ENCODE results near the gene SP100. TPM values are rescaled to one million over a fixed set of nuclear protein-coding genes. Genes with fewer than 3 reads are reported as not detected.

SP100 gene
- total and polyA plus RNA-seq, 3 donors from 2014 or later: 15.2 to 43.7 (median 26.8) TPM

- H3K4me1 ChIP-seq: no peaks in the 10 kb centered on the region
- no peak overlapping the region for H3K4me3 ChIP-seq
- H3K27me3 ChIP-seq: no peaks in the 10 kb centered on the region
- TF ChIP-seq POLR2A (IDR thresholded peaks at IDR 0.05): no peak
- TF ChIP-seq, protein P1, sequence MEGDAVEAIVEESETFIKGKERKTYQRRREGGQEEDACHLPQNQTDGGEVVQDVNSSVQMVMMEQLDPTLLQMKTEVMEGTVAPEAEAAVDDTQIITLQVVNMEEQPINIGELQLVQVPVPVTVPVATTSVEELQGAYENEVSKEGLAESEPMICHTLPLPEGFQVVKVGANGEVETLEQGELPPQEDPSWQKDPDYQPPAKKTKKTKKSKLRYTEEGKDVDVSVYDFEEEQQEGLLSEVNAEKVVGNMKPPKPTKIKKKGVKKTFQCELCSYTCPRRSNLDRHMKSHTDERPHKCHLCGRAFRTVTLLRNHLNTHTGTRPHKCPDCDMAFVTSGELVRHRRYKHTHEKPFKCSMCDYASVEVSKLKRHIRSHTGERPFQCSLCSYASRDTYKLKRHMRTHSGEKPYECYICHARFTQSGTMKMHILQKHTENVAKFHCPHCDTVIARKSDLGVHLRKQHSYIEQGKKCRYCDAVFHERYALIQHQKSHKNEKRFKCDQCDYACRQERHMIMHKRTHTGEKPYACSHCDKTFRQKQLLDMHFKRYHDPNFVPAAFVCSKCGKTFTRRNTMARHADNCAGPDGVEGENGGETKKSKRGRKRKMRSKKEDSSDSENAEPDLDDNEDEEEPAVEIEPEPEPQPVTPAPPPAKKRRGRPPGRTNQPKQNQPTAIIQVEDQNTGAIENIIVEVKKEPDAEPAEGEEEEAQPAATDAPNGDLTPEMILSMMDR (IDR thresholded peaks at IDR 0.05): no peak
- WGBS, 2 donors: 69 to 91% methylated on average over 2 of the region's 2 CpGs
- H3K36me3 ChIP-seq (ENCODE audit: low read depth, missing control alignments): no peaks in the 10 kb centered on the region
- intact Hi-C loops (cut with DNase I; ENCODE audit: low total_unique reads): no loop called here
- DNase-seq: no peak
- H3K9me3 ChIP-seq: no peaks in the 10 kb centered on the region
- no peak overlapping the region for H3K27ac ChIP-seq
Measured at GRCh38 chr2:230453006-230453405, 37.0 kb downstream of the SP100 start.

DNA sequence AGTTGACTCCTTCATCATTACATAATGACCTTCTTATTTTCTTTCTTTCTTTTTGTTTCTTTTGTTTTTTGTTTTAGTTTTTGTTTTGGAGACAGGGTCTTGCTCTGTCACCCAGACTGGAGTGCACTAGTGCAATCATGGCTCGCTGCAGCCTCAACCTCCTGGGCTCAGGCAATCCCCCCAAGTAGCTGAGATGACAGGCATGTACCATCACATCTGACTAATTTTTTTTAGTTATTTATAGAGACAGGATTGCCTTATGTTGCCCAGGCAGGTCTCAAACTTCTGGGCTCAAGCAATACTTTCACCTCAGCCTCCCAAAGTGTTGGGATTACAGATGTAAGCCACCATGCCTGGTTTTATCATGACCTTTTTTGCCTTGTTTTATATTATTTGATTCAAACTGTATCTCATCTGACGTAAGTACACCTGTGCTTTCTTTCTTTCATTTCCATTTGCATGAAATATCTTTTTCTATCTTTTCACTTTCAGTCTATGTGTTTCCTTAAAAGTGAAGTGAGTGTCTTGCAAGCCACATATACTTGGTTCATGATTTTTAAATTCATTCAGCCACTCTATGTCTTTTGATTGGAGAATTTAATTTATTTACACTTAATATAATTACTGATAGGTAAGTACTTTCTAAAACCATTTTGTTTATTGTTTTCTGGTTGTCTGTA, 39.1 kb downstream of the SP100 start:
- no peaks in the 10 kb centered on the region for H3K4me1 ChIP-seq
- intact Hi-C loops (cut with DNase I; ENCODE audit: low total_unique reads): no loop called here
- 88 to 99% methylated on average over 2 of the region's 2 CpGs for WGBS, 2 donors
- H3K9me3 ChIP-seq: no peaks in the 10 kb centered on the region
- H3K27ac ChIP-seq: no peak overlapping the region
- no peak overlapping the region for H3K4me3 ChIP-seq
- H3K27me3 ChIP-seq: no peaks in the 10 kb centered on the region
- no peak for TF ChIP-seq POLR2A (IDR thresholded peaks at IDR 0.05)
- TF ChIP-seq, protein P1 (IDR thresholded peaks at IDR 0.05): no peak
- DNase-seq: no peak
- H3K36me3 ChIP-seq (ENCODE audit: low read depth, missing control alignments): no peaks in the 10 kb centered on the region

GRCh38 chr2:230457073-230457768, 41.2 kb downstream of the SP100 start:
- Histone ChIP-seq H3K36me3 (ENCODE audit: low read depth, missing control alignments) (no peaks in the 10 kb centered on the region), H3K9me3 (no peaks in the 10 kb centered on the region), H3K4me1 (no peaks in the 10 kb centered on the region), H3K27ac (no peak overlapping the region), H3K4me3 (no peak overlapping the region), H3K27me3 (no peaks in the 10 kb centered on the region)
- TF ChIP-seq POLR2A (IDR thresholded peaks at IDR 0.05): no peak
- TF ChIP-seq, protein P1 (IDR thresholded peaks at IDR 0.05): no peak
- intact Hi-C loops (cut with DNase I; ENCODE audit: low total_unique reads): no loop called here
- DNase-seq: no peak
- WGBS, 2 donors: 72 to 82% methylated on average over 3 to 4 of the region's 4 CpGs

GRCh38 chr2:230457793-230458192, 41.8 kb downstream of the SP100 start:
- Histone ChIP-seq H3K9me3 (no peaks in the 10 kb centered on the region), H3K4me1 (no peaks in the 10 kb centered on the region), H3K36me3 (ENCODE audit: low read depth, missing control alignments) (no peaks in the 10 kb centered on the region), H3K27ac (no peak overlapping the region), H3K27me3 (no peaks in the 10 kb centered on the region), H3K4me3 (no peak overlapping the region)
- intact Hi-C loops (cut with DNase I; ENCODE audit: low total_unique reads): no loop called here
- TF ChIP-seq, protein P1 (IDR thresholded peaks at IDR 0.05): no peak
- no peak for TF ChIP-seq POLR2A (IDR thresholded peaks at IDR 0.05)
- no peak for DNase-seq

- DNase-seq: no peak
- intact Hi-C loops (cut with DNase I; ENCODE audit: low total_unique reads): no loop called here
- no peak for TF ChIP-seq POLR2A (IDR thresholded peaks at IDR 0.05)
- TF ChIP-seq, protein P1 (IDR thresholded peaks at IDR 0.05): no peak
Measured at GRCh38 chr2:230459216-230459615, 43.2 kb downstream of the SP100 start.

More at GRCh38 chr2:230459216-230459615, 43.2 kb downstream of the SP100 start:
- no peaks in the 10 kb centered on the region for H3K9me3 ChIP-seq
- H3K27me3 ChIP-seq: no peaks in the 10 kb centered on the region
- H3K4me3 ChIP-seq: no peak overlapping the region
- H3K4me1 ChIP-seq: no peaks in the 10 kb centered on the region
- H3K36me3 ChIP-seq (ENCODE audit: low read depth, missing control alignments): no peaks in the 10 kb centered on the region
- H3K27ac ChIP-seq: no peak overlapping the region

Measured in testis (tissue), 3 donors.